HUES48 (cell line): ENCODE data around the gene ACAA1.

Experiments
- H3K27ac ChIP-seq: one replicate; pipeline ENCODE4 v1.7.0; 2013; ENCODE audit warnings: low read depth, low read length, inconsistent platforms
- H3K27me3 ChIP-seq: 2 replicates; pipeline ENCODE4 v1.6.1; 2013; ENCODE audit warnings: mild to moderate bottlenecking, low read length; ENCODE audit not compliant: control insufficient read depth, insufficient read depth
- H3K36me3 ChIP-seq: 2 replicates; pipeline ENCODE4 v1.6.1; 2013; ENCODE audit warnings: low read length; ENCODE audit not compliant: control insufficient read depth, insufficient read depth
- H3K4me1 ChIP-seq: 2 replicates; pipeline ENCODE4 v1.6.1; 2013; ENCODE audit warnings: mild to moderate bottlenecking, low read length; ENCODE audit not compliant: control insufficient read depth, insufficient read depth
- H3K4me3 ChIP-seq: 2 replicates; pipeline ENCODE4 v1.5.1; 2013; ENCODE audit warnings: mild to moderate bottlenecking, low read depth, low read length
- H3K9ac ChIP-seq: 2 replicates; pipeline ENCODE4 v1.6.1; 2013; ENCODE audit warnings: mild to moderate bottlenecking, low read depth, low read length, moderate library complexity
- H3K9me3 ChIP-seq: 2 replicates; pipeline ENCODE4 v1.6.1; 2013; ENCODE audit warnings: low read length; ENCODE audit not compliant: control insufficient read depth, insufficient read depth

Gene ACAA1

GRCh38 chr3:38124324-38125122, 12.4 kb downstream of the ACAA1 start:
- H3K27me3 ChIP-seq = no peaks in the 10 kb centered on the region
- no peak overlapping the region for H3K9ac ChIP-seq
- no peak overlapping the region for H3K4me3 ChIP-seq
- H3K36me3 ChIP-seq = peaks cover 78% of the 10 kb centered on the region
- H3K9me3 ChIP-seq = no peaks in the 10 kb centered on the region
- H3K27ac ChIP-seq = no peak overlapping the region
- H3K4me1 ChIP-seq = no peaks in the 10 kb centered on the region

GRCh38 chr3:38122712-38123290, 14.1 kb downstream of the ACAA1 start:
- no peak overlapping the region for H3K9ac ChIP-seq
- H3K27me3 ChIP-seq = no peaks in the 10 kb centered on the region
- H3K4me3 ChIP-seq = no peak overlapping the region
- H3K4me1 ChIP-seq = no peaks in the 10 kb centered on the region
- peaks cover 63% of the 10 kb centered on the region for H3K36me3 ChIP-seq
- H3K27ac ChIP-seq = no peak overlapping the region
- no peaks in the 10 kb centered on the region for H3K9me3 ChIP-seq

GRCh38 chr3:38121832-38122461, 15.0 kb downstream of the ACAA1 start:
- Histone ChIP-seq H3K4me1 (no peaks in the 10 kb centered on the region), H3K9ac (no peak overlapping the region), H3K36me3 (peaks cover 54% of the 10 kb centered on the region), H3K27me3 (no peaks in the 10 kb centered on the region), H3K4me3 (no peak overlapping the region), H3K9me3 (no peaks in the 10 kb centered on the region), H3K27ac (no peak overlapping the region)

- Histone ChIP-seq H3K27ac (no peak overlapping the region), H3K9me3 (no peaks in the 10 kb centered on the region), H3K36me3 (peaks cover 50% of the 10 kb centered on the region), H3K4me1 (no peaks in the 10 kb centered on the region), H3K4me3 (no peak overlapping the region), H3K9ac (no peak overlapping the region), H3K27me3 (no peaks in the 10 kb centered on the region)
These were observed 15.5 kb downstream of the ACAA1 start for GRCh38 chr3:38121451-38121831.

- Histone ChIP-seq H3K4me1 (no peaks in the 10 kb centered on the region), H3K36me3 (peaks cover 44% of the 10 kb centered on the region), H3K27me3 (no peaks in the 10 kb centered on the region; the same call in 1 of the 2 replicates), H3K27ac (no peak overlapping the region), H3K9ac (no peak overlapping the region), H3K9me3 (no peaks in the 10 kb centered on the region), H3K4me3 (no peak overlapping the region)
These were observed 16.1 kb downstream of the ACAA1 start for GRCh38 chr3:38120693-38121450.

GRCh38 chr3:38119821-38120692, 16.9 kb downstream of the ACAA1 start:
- no peak overlapping the region for H3K4me3 ChIP-seq
- no peaks in the 10 kb centered on the region for H3K4me1 ChIP-seq
- H3K9me3 ChIP-seq = no peaks in the 10 kb centered on the region
- no peak overlapping the region for H3K9ac ChIP-seq
- no peaks in the 10 kb centered on the region; the same call in 1 of the 2 replicates for H3K27me3 ChIP-seq
- no peak overlapping the region for H3K27ac ChIP-seq
- H3K36me3 ChIP-seq = peaks cover 36% of the 10 kb centered on the region

- Histone ChIP-seq H3K36me3 (peaks cover 29% of the 10 kb centered on the region), H3K4me3 (no peak overlapping the region), H3K9me3 (no peaks in the 10 kb centered on the region), H3K9ac (no peak overlapping the region), H3K27me3 (no peaks in the 10 kb centered on the region; the same call in 1 of the 2 replicates), H3K27ac (no peak overlapping the region), H3K4me1 (no peaks in the 10 kb centered on the region)
These were observed 17.7 kb downstream of the ACAA1 start for GRCh38 chr3:38119248-38119544.

- H3K9me3 ChIP-seq = no peaks in the 10 kb centered on the region
- no peak overlapping the region for H3K9ac ChIP-seq
- H3K27me3 ChIP-seq = no peaks in the 10 kb centered on the region; the same call in 1 of the 2 replicates
- peaks cover 24% of the 10 kb centered on the region for H3K36me3 ChIP-seq
- H3K4me3 ChIP-seq = no peak overlapping the region
- H3K4me1 ChIP-seq = no peaks in the 10 kb centered on the region
- H3K27ac ChIP-seq = no peak overlapping the region
These were observed 18.3 kb downstream of the ACAA1 start for GRCh38 chr3:38118421-38119247.

GRCh38 chr3:38117748-38118420, 19.0 kb downstream of the ACAA1 start:
- Histone ChIP-seq H3K36me3 (peaks cover 18% of the 10 kb centered on the region), H3K9ac (no peak overlapping the region)

More at GRCh38 chr3:38117748-38118420, 19.0 kb downstream of the ACAA1 start:
- Histone ChIP-seq H3K4me1 (no peaks in the 10 kb centered on the region), H3K27ac (no peak overlapping the region), H3K4me3 (no peak overlapping the region), H3K27me3 (no peaks in the 10 kb centered on the region; the same call in 1 of the 2 replicates), H3K9me3 (no peaks in the 10 kb centered on the region)
